NCI-H128 (cell line): ENCODE results near the gene RSPH6A.
"Not testable (repeated sequence)": the region's sequence is repeated elsewhere in the genome, so short reads cannot be mapped to it uniquely, and the experiment has no call there.

Source experiments
- DNase-seq: peaks from one replicate; lab custom pipeline; 2025; ENCODE audit not compliant: unreplicated experiment; lab: John Stamatoyannopoulos, UW

RSPH6A gene

DNA sequence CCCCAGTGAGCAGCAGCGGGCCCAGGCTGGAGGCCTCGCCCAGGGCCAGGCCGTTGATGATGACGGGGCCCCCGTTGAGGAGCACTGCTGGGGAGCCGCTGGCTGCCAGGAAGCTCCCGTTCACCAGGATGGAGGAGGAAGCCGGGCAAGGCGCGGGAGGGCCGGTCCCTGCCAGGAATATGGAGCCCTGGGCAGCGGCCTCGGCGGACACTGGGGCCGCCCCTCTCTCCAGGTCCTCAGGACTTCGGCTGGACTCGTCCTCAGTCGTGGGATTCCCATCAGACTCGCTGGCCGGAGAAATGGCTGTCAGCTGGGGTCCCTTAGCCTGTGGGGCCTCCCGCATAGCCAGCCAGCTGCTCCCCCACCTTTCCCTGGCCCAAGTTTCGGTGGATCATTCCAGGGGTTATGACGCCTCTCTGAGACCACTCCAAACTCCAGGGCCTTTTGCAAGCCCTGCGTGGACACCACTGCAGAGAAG lies 48.2 kb downstream of the RSPH6A start:
- DNase-seq = no peak

GRCh38 chr19:45766296-45766868 lies 48.7 kb downstream of the RSPH6A start:
- no peak for DNase-seq

DNA sequence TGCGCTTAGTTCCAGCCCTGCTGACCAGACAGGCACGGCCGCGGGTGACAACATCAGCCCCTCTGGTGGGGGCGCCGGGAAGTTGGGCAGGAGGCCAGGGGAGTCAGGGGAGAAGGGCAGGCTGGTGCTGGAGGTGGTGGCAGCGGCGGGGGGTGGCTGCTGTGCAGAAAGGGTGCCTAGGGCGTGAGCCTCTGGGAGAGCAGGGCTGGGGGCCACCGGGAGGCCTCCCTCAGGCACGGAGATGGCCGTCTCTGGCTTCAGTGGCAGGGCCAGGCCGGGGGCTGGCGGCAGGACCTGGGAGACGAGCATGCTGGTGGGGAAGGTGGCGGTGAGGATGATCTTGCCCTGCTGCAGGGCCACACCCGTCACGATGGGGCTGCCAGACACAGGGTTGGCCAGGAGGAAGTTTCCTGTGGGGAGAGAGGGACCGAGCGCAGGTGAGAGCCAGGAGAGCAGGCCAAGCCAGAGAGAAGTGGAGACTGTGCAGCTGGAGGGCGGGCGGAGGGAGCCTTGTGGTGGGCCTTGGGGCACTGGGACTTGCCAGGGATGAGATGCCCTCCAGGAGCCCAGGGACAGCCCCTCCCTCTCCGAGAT lies 49.3 kb downstream of the RSPH6A start:
- DNase-seq = no peak

DNA sequence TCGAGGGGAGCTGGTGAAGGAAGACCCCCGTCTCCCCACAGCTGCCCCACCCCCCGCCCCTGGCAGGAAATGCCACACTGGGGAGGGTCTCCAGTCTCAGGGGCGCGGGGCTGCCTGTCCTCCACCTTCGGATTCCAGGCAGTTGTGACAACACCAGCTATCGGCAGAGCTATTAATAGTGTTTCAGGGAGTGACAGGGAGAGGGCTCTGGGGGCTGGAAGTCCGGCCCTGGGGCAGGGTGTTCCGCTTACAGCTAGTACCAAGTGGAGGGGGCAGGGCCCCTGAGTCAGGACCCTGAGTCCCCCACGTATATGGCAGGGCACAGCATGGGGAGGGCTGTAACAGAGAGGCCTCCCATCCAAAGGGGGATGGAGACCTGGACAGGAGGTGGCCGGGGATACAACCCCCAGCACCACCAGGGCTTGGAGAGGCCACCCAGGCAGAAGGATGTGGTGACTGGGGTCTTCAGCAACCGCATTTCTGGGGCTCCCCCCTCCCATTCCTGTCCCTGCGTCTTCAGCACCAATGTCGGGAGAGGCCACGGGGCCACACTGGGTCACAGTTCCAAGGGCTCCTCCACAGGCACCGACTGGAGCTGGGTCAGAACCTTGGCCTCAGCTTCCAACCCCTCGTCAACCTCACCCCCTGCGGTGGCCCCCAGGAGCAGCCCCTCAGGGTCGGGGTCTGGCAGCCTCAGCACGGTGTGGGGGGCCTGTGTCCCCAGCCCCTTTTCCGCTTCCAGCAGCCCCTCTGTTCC lies 50.0 kb downstream of the RSPH6A start:
- DNase-seq = no peak

DNA sequence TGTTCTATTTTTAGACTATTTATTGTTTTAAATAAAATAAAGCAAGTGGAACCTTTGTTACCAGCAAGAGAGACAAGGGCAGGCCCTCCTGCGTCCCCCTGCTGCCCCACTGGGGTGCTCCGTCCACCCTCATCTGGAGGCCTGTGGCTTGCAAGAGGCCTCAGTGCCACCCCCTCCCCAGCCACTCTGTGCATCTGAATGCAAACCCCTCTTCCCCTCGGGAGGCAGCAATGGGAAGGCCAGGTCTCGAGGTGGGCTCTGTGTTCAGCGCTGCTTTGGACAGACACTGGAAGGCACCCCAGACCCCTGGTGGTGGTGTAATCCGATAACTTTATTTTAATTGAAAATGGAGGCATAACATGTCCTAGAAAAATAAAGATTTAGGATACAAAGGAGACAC lies 50.6 kb downstream of the RSPH6A start:
- DNase-seq = no peak

- DNase-seq = no peak
Measured at GRCh38 chr19:45763691-45764294, 51.3 kb downstream of the RSPH6A start.

GRCh38 chr19:45762870-45763631 lies 52.1 kb downstream of the RSPH6A start:
- DNase-seq = no peak

DNA sequence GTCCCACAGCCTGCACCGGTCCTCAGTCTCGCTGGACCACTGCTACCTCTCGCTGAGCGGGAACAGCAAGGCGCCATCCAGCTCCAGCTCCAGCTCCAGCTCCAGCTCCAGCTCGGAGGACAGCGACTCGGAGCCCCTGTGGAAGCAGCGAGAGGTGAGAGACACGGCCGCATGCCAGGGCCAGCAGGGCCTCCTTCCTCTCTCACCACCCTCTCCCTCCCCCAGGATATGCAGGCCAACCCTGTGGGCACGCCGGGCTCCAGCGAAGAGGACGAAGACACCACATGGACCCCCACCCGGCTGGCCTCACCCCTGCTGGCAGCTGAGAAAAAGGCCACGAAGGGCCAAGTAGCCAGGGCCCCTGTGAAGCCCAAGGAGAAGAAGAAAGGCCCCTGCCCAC lies 53.4 kb downstream of the RSPH6A start:
- no peak for DNase-seq

DNA sequence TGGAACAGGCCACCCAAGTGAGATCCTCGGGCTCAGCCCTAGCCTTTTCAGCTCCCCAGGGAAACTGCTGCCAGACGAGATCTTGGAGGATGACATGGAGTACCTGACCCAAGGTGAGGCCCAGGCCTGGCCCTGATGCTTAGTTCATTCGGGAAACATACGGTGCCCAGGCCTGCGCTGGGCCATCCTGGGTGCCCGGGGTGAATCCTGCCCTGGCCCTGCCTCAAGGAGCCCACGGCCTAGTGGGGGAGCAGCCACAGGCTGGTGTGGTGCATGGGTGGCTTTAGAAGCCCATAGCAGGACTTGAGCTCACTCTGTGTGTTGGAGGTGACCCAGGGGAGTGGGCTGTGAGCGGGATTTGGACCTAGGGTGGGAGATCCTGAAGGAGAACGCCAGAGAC lies 56.2 kb downstream of the RSPH6A start:
- no peak for DNase-seq

GRCh38 chr19:45757695-45758094 lies 57.4 kb downstream of the RSPH6A start:
- DNase-seq = no peak

DNA sequence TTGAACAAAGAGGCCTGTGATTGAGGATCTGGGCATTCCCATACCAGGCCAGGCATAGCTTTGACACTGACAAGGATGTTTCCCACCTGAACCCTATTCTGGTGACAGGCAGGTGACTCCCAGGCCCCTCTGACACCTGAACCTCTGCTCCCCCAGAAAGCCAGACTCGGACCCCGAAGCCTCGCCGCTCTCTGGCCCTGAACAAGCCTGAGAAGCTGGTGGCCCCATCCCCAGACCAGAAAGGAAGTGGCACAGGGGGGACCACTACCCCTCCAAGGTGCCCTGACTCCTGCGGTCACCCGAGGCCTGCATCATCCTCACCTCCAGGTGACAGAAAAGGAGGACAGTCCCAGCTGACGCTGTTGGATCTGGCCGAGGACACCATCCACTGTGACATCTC lies 60.8 kb downstream of the RSPH6A start:
- no peak for DNase-seq

- no peak for DNase-seq
Measured at GRCh38 chr19:45753548-45753947, 61.6 kb downstream of the RSPH6A start.

- DNase-seq = no peak
Measured at GRCh38 chr19:45752639-45753038, 62.5 kb downstream of the RSPH6A start.

GRCh38 chr19:45751483-45751882 lies 63.6 kb downstream of the RSPH6A start:
- not testable (repeated sequence) for DNase-seq

DNA sequence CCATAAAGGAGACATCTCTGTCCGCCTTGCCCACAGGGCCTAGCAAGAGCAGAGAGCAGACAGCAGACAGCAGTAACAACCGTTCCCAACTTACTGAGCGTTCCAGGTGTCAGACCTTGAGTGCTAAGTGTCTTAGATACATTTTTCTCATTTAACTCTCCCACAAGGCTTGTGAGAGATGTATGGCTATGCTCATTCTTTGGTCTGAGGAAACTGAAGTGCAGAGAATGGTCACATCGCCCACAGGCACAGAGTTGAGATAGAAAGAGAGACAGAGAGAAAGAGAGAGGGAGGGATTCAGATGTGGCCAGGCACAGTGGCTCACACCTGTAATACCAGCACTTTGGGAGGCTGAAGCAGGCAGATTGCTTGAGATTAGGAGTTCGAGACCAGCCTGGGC lies 67.6 kb downstream of the RSPH6A start:
- DNase-seq = no peak

GRCh38 chr19:45746866-45747265 lies 68.2 kb downstream of the RSPH6A start:
- DNase-seq = no peak
